HG03565 (cell line): ENCODE results near the gene DHH.
A peak's percentile ranks its signal among the peaks of the same experiment; 100 is the strongest.
"Not testable (repeated sequence)": the region's sequence is repeated elsewhere in the genome, so short reads cannot be mapped to it uniquely, and the experiment has no call there.

Source experiments
- ATAC-seq: cut with Tn5 transposase; IDR thresholded peaks from one replicate; pipeline ENCODE4 v1.9.1; 2021; ENCODE audit warnings: mild to moderate bottlenecking, moderate library complexity; ENCODE audit not compliant: unreplicated experiment

The DHH gene

DNA sequence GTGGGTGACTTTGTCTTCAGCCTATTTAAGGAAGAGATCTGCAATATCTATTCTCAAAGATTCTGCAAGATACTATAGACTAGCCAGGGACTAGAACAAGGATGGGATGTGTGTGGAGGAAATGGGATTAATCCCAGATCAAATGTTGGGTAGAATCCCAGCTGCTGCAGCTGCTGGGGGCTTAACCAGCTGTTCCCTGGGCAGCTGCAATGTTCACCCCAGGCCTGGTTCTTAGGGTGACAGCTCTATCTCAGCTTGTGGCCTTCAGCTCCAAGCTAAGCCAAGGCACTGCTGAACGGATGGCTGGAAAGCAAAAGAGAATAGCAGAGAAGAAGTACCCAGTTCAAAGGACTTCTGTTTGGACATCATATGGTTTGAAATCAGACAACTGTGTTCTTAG is 14.8 kb downstream of the DHH start:
- no peak for ATAC-seq

DNA sequence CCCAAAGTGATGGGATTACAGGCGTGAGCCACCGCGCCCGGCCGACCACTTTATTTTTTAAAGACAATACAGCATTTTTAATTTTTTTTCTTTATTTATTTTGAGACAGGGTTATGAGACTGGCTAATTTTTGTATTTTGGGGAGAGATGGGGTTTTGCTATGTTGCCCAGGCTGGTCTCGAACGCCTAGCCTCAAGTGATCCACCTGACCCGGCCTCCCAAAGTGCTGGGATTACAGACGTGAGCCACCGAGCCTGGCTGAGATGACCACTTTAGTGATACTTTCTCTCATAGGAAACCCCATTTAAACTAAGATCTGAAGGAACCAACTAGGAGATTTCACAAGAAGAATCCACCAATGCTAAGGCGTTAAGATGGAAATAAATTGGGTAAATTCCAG is 23.6 kb downstream of the DHH start:
- no peak for ATAC-seq

DNA sequence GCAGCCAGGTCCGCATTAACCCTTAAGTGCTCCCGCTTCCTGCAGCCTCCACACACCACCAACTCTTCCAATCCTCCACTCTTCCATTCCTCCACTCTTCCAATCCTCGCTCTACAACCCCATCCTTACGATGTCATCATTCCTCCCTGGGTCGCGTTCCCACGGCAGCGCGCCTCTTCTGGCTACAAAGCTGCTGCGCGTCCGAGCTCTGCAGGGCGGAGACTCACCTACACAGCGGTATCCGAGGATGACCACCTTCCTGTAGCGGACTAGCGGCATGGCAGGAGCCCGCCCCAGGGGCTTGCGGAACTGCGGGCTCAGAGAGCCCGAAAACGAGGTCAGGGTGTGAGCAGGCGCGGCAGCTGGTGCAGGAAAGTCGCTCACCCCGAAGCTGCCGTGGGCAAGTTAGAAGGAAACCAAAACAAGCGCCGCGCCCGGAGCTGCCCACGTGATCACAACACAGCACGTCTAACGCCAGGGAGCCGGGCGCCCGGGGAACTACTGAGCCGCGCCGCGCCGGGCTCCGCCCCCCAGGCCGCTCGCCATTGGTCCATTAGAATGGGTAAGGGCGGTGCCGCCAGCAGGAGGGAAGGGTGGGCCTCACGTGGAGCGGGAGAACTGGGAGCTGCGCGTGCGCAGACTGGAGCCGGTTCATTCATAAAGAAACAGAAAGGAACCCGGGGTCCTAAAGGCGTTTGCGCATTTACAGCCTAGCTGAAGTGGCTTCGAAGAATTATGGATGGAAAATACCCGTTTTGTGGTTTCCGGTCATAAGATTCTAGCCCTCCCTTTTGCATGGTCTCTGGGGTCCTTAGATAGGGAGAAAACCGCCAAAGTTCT is 24.9 kb downstream of the DHH start, which contains the start of gene RHEBL1:
RHEBL1 (minus strand) TSS at position 473 of the 840 bp plus-strand sequence; CDS start at position 279, 194 bp downstream.
- peak; percentile 97 for ATAC-seq

DNA sequence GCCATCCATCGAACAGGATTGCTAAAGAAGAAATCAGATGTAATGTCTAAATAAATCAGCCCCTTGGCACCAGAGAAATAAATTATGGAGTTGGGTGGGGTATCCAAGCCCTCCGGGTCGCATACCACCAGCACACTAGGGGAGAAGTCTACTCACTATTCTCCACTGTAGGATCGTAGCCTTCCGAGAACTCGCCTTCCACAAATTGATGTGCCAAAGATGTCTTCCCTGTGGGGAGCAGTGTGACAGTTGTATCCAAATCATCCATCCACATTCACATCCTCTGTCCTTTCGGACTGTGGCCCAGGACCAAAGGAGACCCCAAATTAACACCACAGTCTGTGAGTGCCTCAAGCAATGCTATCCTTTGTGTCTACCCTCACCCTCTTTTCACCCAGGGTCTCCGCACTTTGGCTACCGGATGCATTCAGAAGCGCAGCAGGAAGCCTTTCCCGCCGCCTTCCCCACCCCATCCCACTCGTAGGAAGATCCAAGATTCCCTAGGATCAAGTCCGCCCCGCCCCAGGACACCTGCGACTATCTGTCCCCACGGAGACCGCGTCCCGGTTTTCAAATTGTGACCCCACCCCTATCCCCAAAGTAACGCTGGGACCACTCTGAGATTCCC is 25.6 kb downstream of the DHH start:
- ATAC-seq = no peak

DNA sequence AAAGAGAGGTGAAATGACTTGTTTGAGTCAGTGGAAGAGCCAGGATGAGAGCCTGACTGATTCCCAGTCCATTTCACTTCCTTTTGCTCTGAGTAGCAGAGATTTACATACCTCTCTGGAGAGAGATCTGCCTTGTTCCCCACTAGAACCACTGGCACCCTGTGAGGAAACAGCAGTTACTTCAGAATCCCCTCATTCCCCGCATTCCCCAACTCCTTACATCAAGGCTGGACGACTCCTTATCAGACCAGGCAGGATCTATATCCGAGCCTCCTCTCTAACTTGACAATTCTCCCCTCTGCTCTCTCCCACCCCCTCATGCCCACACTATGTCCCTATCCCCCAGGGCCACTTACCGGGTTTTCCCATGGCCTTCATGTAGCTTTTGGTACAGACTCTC is 28.5 kb downstream of the DHH start:
- ATAC-seq = no peak

DNA sequence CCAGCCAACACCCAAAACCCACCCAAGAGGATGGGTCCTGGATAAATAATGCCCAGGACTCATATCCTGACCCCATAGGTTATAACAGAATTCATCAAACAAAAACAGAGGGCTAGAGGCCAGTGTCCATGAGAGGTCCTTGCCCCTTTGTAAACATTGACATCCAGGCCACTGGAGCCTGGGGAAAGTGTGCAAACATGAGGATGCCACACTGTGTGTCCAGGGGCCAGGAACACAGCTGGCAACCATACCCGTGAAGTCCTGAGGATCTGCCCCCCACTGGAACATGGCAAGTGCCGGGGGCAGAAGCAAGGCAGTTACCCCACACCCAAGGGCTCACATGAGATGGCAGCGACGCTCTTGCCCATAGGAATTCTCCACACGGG is 29.8 kb downstream of the DHH start:
- no peak for ATAC-seq

DNA sequence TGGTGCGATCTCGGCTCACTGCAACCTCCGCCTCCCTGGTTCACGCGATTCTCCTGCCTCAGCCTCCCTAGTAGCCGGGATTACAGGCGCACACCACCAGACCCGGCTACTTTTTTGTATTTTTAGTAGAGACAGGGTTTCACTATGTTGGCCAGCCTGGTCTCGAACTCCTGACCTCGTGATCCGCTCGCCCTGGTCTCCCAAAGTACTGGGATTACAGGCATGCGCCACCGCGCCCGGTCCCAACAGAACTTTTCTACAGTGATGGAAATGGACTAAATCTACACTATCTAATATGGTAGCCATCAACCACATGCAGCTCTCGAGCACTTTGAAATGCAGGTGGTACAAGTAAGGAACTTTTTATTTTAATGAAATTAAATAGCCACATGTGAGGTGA is 32.7 kb downstream of the DHH start:
- ATAC-seq = not testable (repeated sequence)

DNA sequence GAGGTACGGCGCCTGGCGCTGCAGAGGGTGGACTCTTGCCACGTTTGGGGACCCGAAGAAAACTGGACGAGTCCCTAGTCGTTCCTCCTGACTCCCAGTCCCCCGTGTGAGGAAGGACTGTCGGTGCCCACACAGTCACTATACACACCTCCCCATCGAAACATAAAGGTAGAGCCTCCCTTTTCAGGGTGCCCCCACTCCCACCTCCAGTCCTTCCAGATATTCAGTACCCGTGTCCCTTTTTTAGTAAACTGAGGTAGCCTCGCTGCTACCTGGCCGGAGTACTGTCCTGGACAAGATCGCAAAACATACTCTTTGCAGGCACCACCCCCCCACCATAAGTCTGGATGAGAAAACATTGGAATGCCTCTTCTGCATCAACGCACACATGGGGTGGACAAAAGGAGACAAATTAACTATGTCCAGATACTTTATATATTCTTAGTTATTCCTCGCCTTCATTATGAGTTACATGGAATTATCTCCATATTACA is 33.4 kb downstream of the DHH start:
- ATAC-seq = no peak

DNA sequence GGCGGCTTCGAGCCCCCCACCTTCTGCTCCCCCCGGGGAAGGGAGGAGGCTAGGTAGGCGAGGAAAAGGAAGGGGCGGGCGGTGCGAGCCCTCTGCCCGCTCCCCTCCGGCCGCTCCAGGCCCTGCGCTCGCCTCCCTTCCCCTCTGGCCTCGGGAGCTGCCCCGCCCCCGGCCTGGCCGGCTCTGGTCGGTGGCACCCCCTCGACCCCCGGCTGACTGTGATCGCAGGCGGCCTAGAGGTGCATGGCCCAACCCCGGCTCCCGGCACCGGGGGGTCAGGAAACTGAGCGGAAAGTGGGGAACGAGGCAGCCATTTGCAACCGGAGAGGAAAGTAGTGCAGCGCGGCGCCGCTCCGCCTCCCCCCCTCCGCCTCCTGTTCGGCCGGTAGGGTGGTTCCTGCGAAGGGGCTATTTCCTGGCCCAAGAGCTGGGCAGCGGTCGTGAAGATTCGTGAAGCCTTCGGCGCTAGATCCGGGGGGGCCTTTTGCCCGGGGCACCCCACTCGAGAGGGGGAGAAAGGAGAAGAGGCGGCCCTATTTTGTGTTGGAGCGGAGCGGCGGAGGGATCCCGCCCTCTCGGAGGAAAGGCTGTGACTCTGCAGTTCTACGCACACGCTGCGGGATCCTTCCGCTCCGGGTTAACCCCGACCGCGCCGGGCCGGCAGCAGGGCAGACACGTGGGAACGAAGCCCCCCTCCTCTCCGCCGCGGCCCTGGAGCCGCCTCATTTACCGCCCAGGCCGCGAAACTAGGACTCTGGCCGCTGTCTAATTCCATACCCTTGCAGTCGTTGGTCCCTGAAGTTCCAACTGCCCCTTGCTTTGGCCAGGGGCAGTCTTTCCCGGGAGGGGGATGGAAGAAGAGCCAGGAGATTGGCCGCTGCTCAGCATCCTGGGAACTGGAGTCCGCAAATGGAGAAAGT is 34.1 kb downstream of the DHH start, which contains the start of gene KMT2D:
KMT2D (minus strand) TSS at position 558 of the 920 bp plus-strand sequence. CDS start 5,470 bp downstream, outside the sequence.
- peak; percentile 49 for ATAC-seq

DNA sequence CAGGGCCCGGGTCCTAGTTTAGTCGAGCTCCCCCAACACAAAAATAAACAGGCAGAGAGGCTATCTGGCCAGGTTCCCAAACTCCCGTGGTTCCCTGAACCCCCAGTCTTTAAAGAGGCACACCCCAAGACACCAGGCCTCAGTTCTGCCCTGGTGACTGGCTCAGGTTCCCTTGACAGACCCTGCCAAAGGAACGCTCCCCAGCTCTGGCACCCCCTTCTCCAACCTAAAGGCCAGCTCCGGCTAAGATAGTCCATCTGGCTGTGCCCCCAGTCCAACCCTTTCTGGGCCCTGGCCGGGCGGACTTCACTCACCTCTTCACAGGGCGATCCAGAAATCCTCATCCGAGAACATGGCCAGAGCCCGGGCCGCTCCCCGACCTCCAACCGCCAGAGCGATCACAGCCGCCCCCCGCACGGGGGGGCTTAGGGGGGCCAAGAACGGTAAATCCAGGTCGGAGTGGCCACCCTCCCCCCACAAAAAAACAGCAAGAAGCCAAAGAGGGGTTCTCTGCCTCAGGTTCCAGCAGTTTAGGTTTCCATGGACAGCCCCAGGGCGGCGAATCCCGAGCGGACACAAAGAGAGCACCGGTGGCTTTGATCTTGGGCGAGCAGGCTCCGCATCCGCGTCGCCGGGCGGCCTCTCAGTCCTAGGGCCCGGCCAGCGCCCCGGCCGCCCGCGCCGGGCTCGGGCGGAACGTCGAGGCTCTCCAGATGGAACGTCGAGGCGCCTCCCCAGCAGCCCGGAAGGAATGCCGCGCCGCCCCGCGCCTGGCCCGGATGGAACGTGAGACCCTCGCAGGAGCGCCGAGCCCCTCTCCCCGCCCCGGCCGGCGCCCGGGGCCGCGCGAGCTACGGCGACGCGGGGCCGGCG is 35.1 kb downstream of the DHH start:
- ATAC-seq = peak; percentile 9

DNA sequence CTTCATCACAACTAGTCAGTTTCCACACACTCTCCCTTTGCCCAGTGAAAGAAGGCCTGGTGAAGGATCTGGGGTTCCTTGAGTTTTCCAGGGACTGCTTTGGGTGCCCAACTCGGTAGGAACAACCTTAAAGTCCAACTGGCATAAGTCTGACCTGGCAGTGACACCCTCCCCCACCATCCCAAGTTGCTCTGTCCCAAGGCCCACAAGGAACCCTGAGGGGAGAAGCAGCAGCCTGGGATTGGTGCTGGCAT is 35.6 kb downstream of the DHH start:
- no peak for ATAC-seq

DNA sequence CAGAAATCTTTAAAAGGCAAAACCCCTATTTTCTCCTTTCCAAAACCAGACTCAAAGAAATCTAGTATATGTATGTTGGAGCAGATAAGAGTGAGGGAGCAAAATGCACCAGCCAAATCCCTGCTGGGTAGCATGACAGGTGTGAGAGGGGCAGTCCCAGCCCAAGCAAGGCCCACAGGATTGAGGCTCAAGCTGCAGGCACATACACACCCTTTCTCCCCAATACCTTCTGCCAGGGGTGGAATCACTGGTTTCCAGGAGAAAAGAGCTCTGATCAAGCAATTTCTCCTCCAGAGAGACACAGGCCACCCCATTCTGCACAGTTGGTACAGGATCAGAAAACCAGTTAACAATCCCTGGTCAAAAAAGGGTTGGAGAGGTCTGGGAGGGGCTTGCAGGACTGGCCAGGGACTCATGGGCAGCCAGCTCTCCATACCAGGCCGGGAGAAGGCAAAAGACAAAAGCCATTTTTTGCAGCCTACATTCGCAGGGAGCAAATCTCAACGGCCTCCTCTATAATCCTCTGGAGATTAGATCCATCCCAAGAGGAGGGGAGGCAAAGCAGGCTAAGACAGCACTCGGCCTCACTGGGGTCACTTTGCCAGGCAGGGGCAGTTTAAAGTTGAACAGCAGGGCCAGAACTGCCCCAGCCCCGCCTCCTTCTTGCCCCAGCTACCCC is 36.1 kb downstream of the DHH start:
- no peak for ATAC-seq

DNA sequence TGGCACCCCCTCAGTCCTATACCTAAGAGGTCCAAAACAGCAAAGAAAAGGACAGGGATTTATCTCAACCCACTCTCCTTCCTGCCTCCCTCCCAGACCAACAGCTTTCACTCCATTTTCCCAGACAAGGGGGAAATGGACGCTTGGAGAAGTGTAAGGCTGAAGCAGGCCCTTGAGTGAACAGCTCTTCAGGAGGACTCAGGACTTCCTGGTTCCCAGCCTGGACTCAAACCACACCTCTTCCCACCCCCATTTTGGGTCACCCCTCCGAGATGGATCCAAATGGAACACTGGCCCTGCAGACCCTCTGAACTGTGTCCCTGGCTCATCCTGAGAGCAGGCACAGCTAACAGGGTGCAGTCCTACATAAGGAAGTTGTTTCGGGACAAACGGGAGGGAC is 36.7 kb downstream of the DHH start:
- no peak for ATAC-seq

DNA sequence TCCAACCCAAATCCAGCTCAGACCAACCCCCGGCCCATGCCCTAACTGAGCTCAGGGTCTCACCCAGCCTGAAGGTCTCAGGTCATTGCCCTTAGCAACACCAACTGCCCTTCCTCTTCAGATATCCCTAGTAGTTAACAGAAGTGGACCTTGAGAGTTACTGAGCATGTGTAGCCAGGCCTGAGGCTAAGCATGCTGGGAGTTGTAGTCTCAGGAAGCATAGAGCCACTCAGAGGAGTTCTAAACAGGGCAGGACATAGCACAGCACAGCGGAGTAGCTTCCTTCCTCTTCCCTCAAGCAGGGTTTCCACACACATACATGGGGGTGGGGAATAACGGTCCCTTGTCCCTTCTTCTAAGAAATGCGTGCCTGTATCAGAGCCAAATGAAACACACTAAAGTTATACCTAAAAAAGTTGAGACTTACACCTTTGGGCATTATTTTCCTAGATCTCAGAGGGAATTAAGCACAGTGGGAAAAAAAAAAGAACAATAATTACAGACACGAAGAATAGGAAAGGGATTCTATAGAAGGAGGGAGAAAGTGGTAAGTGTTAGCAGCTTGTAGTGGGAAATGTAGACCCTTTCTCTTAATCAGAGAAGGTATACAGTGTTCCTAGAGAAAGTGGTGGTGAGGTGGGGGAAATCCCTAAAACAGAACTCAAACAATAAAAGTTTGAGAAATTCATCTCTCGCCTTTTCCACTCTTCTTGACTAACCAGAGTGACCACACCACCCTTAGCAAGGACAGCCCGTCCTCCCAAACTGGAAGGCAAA is 38.4 kb downstream of the DHH start:
- ATAC-seq = peak; percentile 58

DNA sequence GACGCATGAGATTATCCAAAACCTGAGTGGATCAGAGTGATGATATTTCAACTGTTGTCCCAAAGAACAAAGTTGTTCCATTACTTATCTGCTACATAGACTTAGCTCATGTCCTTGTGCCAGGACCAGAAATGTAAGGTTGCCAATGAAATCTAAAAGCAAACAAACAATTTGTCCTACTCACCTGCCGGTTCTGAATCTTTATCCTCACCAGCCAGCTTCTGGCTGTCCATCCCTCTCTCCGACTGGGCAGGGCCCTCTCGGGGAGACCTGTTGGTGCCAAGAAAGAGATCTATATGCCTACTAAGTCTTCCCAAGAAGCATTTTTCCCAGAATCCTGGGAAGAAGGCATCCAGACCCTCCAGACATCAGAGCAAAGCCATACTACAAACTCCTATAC is 39.5 kb downstream of the DHH start:
- ATAC-seq = no peak

DNA sequence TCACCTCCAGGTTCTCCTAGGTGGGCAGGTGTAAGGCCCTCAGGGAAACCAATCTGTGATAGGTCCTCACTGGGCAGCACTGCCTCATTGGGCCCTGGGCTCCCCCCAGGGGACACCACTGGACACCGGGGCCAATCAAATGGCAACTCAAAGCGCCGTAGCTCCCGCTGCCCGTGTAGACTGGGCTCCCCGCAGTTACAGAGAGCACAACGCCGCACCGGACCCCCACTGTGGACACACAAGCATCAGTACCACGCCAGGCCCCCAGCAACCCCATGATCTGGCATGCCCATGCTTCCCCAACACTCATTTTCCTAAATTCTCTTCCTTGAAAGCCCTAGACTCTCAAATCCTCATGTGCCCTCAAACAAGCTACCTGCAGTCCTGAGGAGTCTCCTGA is 40.1 kb downstream of the DHH start:
- ATAC-seq = no peak

DNA sequence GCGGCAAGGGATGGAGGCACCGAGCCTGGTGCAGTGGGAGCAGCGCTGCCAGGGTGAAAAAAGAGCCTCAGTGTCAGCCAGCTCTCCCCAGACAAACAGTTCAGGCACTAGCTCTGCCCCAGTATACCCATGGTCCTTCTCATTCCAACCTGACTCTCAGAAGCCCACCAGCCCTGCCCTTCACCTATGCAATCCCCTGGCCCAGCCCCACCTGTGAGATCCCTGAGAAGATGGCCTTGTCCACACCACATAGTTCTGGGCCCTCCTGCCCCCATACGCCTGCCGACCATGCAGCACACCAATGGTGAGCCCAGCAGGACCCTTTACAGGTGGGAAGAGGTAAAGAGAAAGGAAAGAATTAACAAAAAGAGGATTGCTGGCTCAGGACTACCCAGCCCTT is 40.5 kb downstream of the DHH start:
- no peak for ATAC-seq

DNA sequence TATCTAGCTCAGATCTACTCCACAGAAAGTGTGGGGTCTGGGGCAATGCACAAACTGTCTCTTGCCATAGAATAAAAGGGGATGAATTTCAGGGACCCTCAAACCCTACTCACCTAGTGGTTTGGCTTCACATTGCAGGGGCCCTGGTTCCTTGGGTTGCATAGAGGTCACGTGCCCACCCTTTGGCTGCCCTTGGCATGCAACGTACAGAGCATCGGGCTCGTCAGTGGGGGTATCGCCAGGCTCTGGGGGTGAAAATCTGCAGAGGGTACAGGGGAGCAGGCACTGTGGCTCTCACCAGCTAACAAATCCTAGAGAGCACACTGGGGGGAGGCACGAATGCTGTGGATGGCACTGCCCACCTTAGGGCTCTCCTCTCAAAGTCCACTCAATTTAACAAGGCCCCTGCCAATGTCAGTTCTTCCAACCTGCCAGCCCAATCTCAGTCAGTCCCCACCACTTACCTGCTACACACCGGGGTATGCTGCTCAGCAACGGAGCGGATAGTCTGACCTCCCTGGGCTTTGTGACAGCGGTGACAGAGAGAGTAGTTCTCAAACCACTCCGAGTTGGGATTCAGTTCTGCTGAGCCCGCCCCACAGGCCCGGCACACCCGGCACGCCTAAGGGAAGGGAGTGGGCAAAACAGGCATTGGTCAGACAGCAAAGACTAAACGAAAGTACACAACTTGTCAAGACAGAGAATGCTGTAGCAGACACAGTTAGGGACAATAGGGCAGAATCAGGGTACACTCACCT is 42.0 kb downstream of the DHH start:
- no peak for ATAC-seq
